ENCODE results near the gene ICAM1.

Gene ICAM1, protein sequence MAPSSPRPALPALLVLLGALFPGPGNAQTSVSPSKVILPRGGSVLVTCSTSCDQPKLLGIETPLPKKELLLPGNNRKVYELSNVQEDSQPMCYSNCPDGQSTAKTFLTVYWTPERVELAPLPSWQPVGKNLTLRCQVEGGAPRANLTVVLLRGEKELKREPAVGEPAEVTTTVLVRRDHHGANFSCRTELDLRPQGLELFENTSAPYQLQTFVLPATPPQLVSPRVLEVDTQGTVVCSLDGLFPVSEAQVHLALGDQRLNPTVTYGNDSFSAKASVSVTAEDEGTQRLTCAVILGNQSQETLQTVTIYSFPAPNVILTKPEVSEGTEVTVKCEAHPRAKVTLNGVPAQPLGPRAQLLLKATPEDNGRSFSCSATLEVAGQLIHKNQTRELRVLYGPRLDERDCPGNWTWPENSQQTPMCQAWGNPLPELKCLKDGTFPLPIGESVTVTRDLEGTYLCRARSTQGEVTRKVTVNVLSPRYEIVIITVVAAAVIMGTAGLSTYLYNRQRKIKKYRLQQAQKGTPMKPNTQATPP

DNA sequence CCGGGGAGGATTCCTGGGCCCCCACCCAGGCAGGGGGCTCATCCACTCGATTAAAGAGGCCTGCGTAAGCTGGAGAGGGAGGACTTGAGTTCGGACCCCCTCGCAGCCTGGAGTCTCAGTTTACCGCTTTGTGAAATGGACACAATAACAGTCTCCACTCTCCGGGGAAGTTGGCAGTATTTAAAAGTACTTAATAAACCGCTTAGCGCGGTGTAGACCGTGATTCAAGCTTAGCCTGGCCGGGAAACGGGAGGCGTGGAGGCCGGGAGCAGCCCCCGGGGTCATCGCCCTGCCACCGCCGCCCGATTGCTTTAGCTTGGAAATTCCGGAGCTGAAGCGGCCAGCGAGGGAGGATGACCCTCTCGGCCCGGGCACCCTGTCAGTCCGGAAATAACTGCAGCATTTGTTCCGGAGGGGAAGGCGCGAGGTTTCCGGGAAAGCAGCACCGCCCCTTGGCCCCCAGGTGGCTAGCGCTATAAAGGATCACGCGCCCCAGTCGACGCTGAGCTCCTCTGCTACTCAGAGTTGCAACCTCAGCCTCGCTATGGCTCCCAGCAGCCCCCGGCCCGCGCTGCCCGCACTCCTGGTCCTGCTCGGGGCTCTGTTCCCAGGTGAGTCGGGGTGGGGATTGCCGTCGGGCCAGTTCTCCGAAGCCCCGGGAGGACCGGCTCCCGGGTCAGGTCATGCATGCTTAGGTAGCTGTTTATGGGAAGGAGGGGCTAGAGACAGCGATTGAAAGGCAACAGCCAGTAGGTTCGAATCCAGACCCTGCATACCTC lies at the start of gene ICAM1:
TSS of gene ICAM1 (plus strand) at position 505 of the 779 bp plus-strand sequence. CDS start at position 545, 40 bp downstream.
- TF ChIP-seq, protein P1, sequence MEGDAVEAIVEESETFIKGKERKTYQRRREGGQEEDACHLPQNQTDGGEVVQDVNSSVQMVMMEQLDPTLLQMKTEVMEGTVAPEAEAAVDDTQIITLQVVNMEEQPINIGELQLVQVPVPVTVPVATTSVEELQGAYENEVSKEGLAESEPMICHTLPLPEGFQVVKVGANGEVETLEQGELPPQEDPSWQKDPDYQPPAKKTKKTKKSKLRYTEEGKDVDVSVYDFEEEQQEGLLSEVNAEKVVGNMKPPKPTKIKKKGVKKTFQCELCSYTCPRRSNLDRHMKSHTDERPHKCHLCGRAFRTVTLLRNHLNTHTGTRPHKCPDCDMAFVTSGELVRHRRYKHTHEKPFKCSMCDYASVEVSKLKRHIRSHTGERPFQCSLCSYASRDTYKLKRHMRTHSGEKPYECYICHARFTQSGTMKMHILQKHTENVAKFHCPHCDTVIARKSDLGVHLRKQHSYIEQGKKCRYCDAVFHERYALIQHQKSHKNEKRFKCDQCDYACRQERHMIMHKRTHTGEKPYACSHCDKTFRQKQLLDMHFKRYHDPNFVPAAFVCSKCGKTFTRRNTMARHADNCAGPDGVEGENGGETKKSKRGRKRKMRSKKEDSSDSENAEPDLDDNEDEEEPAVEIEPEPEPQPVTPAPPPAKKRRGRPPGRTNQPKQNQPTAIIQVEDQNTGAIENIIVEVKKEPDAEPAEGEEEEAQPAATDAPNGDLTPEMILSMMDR (conservative IDR thresholded peaks at IDR 0.05; ENCODE audit: low read depth, low read length) = no peak
- peak within 1 kb of the TSS; percentile 43 for H3K4me3 ChIP-seq (ENCODE audit: low read length)
- peak; percentile 22 for DNase-seq (ENCODE audit: low read depth)

DNA sequence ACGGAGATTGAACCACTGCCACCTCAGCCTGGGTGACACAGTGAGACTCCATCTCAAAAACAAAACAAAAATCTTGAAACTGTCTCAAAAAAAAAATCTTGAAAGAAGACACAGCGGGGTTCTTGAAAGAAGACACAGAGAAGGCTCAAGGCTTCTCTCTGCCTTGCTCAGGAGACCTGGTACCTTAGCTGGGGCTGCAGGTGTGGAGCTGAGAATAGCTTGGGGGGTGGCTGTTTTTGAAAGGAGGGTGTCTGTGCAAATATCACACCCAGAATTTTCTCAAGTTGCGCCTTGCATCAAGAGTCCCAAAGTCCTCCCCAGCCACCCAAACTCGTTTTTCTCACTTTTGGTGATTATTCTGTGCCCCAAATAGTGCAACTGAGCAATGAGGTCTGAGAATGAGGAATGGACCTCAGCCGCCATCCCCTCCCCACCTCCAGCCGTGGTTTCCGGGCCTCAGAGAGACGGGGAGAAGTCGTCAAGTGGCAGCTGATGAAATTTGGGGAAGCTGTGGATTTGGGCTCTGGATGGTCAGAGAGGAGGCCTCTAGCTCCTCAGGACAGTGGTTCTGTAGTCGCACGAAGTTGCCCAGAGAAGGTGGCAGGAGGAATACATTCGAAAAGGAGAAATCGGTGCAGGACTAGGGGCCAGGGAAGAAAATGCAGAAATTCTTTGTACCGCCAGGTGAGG lies 48.6 kb upstream of the ICAM1 start:
- DNase-seq (ENCODE audit: low read depth) = no peak
- H3K4me3 ChIP-seq (ENCODE audit: low read length) = no peak overlapping the region
- TF ChIP-seq, protein P1 (conservative IDR thresholded peaks at IDR 0.05; ENCODE audit: low read depth, low read length) = no peak

DNA sequence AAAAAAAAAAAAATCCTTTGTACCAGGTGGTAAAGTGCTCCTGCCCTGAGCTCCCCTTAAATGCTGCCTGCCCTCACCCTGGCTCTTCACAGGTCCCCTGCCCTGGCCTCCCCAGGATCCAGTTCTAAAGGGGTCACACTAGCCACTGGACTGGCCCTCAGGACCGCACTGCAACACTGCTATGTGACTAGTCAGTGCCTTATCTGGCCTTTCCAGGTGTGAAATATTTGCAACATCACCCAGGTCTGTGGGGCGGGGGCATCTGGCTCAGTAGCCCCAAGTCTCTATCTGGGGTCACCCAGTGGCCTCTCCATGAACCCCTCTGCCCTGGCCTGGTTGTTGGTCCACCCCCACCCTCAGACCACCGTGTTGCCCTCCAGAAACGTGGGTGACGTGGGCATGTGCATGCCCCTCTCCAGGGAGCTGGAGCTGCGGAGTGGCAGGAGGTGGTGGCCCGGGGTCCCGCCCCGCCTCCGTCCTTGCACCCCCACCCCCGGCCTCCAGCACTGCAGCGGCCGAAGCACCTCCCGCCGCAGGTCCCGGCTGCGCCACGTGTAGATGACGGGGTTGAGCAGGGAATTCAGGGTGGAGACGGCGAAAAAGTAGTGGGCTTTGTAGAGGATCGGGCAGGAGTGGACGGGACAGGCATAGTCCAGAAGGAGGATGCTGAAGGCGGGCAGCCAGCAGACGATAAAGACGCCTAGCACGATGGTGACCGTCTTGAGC lies 47.3 kb upstream of the ICAM1 start:
- no peak overlapping the region for H3K4me3 ChIP-seq (ENCODE audit: low read length)
- TF ChIP-seq, protein P1 (conservative IDR thresholded peaks at IDR 0.05; ENCODE audit: low read depth, low read length) = no peak
- no peak for DNase-seq (ENCODE audit: low read depth)

DNA sequence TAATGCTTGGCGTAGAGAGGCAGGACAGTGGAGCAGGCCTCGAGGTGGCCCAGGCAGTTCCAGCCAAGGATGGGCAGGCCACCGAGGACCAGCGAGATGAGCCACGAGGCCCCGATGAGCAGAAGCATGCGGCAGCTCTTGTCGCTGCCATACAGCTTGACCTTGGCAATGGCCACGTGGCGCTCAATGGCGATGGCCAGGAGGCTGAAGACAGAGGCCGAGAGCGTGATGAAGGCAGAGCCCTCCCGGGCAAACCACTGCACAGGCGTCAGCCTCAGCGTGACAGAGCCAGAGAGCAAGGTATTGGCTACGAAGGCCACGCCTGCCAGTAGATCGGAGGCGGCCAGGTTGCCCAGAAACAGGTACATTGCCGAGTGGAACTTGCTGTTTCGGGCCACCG lies 46.6 kb upstream of the ICAM1 start:
- TF ChIP-seq, protein P1 (conservative IDR thresholded peaks at IDR 0.05; ENCODE audit: low read depth, low read length) = no peak
- DNase-seq (ENCODE audit: low read depth) = no peak
- H3K4me3 ChIP-seq (ENCODE audit: low read length) = no peak overlapping the region

DNA sequence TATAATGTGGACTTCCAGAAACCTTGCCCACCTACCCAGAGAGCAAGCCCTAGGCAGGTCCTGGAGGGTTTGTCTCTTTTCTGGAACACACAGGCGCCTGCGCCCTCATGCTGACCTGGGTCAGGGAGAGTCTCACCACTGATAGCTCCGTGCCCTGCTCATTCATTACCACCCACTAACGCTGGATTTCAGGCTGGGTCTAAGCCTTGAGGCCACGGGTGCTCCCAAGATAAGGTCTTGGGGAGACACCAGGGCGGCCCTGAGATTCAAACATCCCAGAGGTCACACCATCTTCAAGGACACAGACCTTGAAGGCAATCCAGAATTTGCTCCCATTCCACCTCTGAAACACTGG lies 44.9 kb upstream of the ICAM1 start:
- no peak overlapping the region for H3K4me3 ChIP-seq (ENCODE audit: low read length)
- DNase-seq (ENCODE audit: low read depth) = no peak
- TF ChIP-seq, protein P1 (conservative IDR thresholded peaks at IDR 0.05; ENCODE audit: low read depth, low read length) = no peak

DNA sequence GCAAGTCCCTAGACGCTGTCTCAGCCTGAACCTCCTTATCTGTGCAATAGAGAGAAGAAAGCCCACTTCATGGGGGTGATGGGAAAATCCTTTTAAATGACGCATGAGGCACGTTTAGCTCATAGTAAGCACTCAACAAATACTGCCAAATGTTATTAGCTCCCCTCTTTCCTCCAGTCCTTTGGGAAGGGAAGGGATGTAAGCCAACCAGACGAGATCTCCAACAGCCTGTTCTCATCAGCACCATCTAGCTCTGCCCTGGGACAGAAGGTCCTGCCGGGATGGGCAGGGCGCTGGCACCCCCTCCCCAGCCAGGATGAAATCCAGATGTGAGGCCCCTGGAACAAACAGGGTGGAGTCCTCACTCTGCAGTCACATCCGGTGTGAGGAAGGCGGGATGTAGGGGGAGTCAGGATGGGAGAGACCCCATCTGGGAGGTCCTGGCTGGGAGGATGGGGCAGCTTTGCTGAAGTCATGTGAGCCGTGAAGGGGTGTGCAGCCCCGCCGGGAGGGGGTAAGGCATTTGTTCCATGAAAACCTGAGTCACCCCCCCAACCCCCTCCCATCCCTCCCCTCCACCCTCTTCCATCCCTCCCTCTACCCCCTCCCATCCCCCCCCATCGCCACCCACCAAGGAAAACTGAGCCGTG lies 44.4 kb upstream of the ICAM1 start:
- no peak for DNase-seq (ENCODE audit: low read depth)
- TF ChIP-seq, protein P1 (conservative IDR thresholded peaks at IDR 0.05; ENCODE audit: low read depth, low read length) = no peak
- no peak overlapping the region for H3K4me3 ChIP-seq (ENCODE audit: low read length)

Measured in retinal pigment epithelial cell (primary cell).